Left colon (tissue), 2 donors: Measurements from ENCODE around the gene TMEM183A. TPM values are rescaled to one million over a fixed set of nuclear protein-coding genes. Genes with fewer than 3 reads are reported as not detected.
"Not testable (repeated sequence)": the region's sequence is repeated elsewhere in the genome, so short reads cannot be mapped to it uniquely, and the experiment has no call there.

Experiments
- ATAC-seq: fragments of 200-7000 bp; cut with Tn5 transposase; one replicate; pipeline ENCODE4 v1.9.1; 2020; ENCODE audit warnings: mild to moderate bottlenecking, moderate library complexity
- DNase-seq, 2 donors: peaks; one replicate each; pipeline ENCODE4 v3.0.0-alpha.2; 2020
- intact Hi-C, 2 donors: fragments of 100-400 bp; cut with DNase I in 1 of 2; cut with micrococcal nuclease in 1 of 2; formaldehyde crosslinking; loops; one replicate each; pipeline versions ENCODE4 v1.11.2 to v1.14.0; 2022; cut with DNase I, micrococcal nuclease
- total RNA-seq, 2 donors: library from RNA; stranded (reverse); fragmentation: NEBNext Ultra II Directional; extraction: Animal tissue kit (Norgen Biotek cat#: 25700); gene quantifications; one replicate each; pipeline ENCODE4 v1.2.1, GENCODE V29; 2021
- donor health status: DM: no; HTN: no; CAD: no.
- donor health status: DM: yes; HTN: yes; CAD: no.

Gene TMEM183A
- total RNA-seq, 2 donors from 2014 or later, result 91.5 to 97.1 TPM

GRCh38 chr1:202982715-202983430 lies 24.3 kb upstream of the TMEM183A start:
- ATAC-seq, result no peak
- intact Hi-C loops, result no loop called here

GRCh38 chr1:202986120-202986519 lies 21.1 kb upstream of the TMEM183A start:
- ATAC-seq, DNase-seq, intact Hi-C loops: not testable (repeated sequence)

More at GRCh38 chr1:202982715-202983430, 24.3 kb upstream of the TMEM183A start:
- no peak for DNase-seq

- DNase-seq, result no peak
- intact Hi-C loops, result no loop called here
Observed at GRCh38 chr1:202987255-202987654, 19.9 kb upstream of the TMEM183A start.

GRCh38 chr1:202987922-202988583 lies 19.1 kb upstream of the TMEM183A start:
- intact Hi-C loops, result no loop called here
- no peak for DNase-seq
- ATAC-seq, result no peak

More at GRCh38 chr1:202987255-202987654, 19.9 kb upstream of the TMEM183A start:
- ATAC-seq, result no peak

- no peak for DNase-seq
- no peak for ATAC-seq
- intact Hi-C loops, result loop anchor here in 1 of 2 donors (10.0 kb wide), 1 partner anchor 55 kb away; no protein-coding TSS in a partner anchor
Observed at GRCh38 chr1:202989879-202990278, 17.3 kb upstream of the TMEM183A start.

- DNase-seq (no peak), ATAC-seq (no peak)
- intact Hi-C loops, result loop anchor here in 1 of 2 donors (10.0 kb wide), 1 partner anchor 56 kb away; no protein-coding TSS in a partner anchor
Observed at GRCh38 chr1:202991112-202991511, 16.1 kb upstream of the TMEM183A start.

- ATAC-seq (no peak), DNase-seq (no peak)
- intact Hi-C loops, result loop anchor here in 1 of 2 donors (10.0 kb wide), 1 partner anchor 60 kb away; no protein-coding TSS in a partner anchor
Observed at GRCh38 chr1:202994756-202995155, 12.4 kb upstream of the TMEM183A start.

GRCh38 chr1:202998836-202999750 lies 8.1 kb upstream of the TMEM183A start:
- DNase-seq (peak in 1 of 2 donors; percentile 73), ATAC-seq (no peak)
- intact Hi-C loops, result loop anchor here in 1 of 2 donors (10.0 kb wide), 1 partner anchor 64 kb away; no protein-coding TSS in a partner anchor

- ATAC-seq (no peak), DNase-seq (no peak)
- intact Hi-C loops, result no loop called here
Observed at GRCh38 chr1:203000217-203000944, 6.8 kb upstream of the TMEM183A start.

- no peak for ATAC-seq
- intact Hi-C loops, result no loop called here
- DNase-seq, result no peak
Observed at GRCh38 chr1:203001986-203002385, 5.2 kb upstream of the TMEM183A start.

- no peak for ATAC-seq
- DNase-seq, result no peak
- intact Hi-C loops, result no loop called here
Observed at GRCh38 chr1:203002951-203003350, 4.2 kb upstream of the TMEM183A start.

- ATAC-seq, intact Hi-C loops: not testable (repeated sequence)
- peak in 1 of 2 donors; percentile 17 for DNase-seq
Observed at GRCh38 chr1:203005395-203006142, 1.6 kb upstream of the TMEM183A start.

- intact Hi-C loops, result no loop called here
- ATAC-seq, result no peak
Observed at GRCh38 chr1:203009185-203009584, 2.0 kb downstream of the TMEM183A start.

GRCh38 chr1:203011582-203011981 lies 4.4 kb downstream of the TMEM183A start:
- no peak for DNase-seq
- intact Hi-C loops, result no loop called here
- no peak for ATAC-seq

More at GRCh38 chr1:203009185-203009584, 2.0 kb downstream of the TMEM183A start:
- DNase-seq, result no peak

GRCh38 chr1:203017061-203017460 lies 9.9 kb downstream of the TMEM183A start:
- intact Hi-C loops, result no loop called here
- ATAC-seq (no peak), DNase-seq (no peak)

GRCh38 chr1:203017692-203018091 lies 10.5 kb downstream of the TMEM183A start:
- intact Hi-C loops, result no loop called here
- no peak for DNase-seq
- ATAC-seq, result no peak

- intact Hi-C loops, DNase-seq: not testable (repeated sequence)
- peak; percentile 22 for ATAC-seq
Observed at GRCh38 chr1:203022855-203023254, 15.7 kb downstream of the TMEM183A start.

- DNase-seq (no peak), ATAC-seq (no peak)
- intact Hi-C loops, result no loop called here
Observed at GRCh38 chr1:203025686-203026030, 18.5 kb downstream of the TMEM183A start.
